Activated T-helper 9 cell treated with anti-CD3 and anti-CD28 coated beads, Interleukin-2, amount 50 U/mL, for 16 hours (primary cell): ENCODE data around the gene PIP5K1C.

Source experiments
- DNase-seq: peaks from one replicate; pipeline ENCODE4 v3.0.0-alpha.2; 2020; ENCODE audit warnings: low read depth

PIP5K1C gene

GRCh38 chr19:3609779-3610719 lies 90.2 kb downstream of the PIP5K1C start:
- DNase-seq: no peak

- DNase-seq: no peak
Observed at GRCh38 chr19:3608750-3609322, 91.4 kb downstream of the PIP5K1C start.

GRCh38 chr19:3608079-3608641 lies 92.1 kb downstream of the PIP5K1C start:
- DNase-seq: no peak

- no peak for DNase-seq
Observed at GRCh38 chr19:3607303-3608078, 92.8 kb downstream of the PIP5K1C start.

DNA sequence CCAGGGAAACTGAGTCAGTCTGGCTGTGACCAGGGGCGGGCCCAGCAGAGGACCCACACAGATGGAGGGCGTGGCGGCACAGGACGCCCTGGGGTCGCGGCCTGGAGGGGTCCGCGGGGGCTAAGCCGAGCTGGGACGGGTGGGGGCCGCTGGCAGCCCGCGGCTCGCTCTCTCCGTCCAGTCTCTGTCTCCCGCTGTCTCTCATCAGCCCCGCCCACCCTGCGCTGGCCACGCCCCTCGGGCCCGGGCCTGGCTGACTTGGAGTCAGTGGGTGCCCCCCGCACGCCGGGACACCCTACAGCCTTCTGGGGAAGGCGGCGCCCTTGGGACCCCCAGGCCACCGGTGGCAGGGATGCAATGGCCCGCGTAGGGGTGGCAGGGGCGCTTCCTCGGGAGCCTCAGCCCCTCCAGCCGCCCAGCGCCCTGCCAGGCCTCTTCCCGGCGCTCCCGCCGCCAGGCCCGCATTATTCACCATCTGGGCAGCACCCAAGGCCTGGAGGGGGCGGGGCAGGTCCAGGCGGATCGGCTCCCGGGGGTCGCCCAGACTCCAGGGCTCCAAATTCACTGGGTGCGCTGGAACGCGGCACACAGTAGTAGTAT lies 93.5 kb downstream of the PIP5K1C start, which contains the start of gene TBXA2R:
TBXA2R (minus strand) TSS at position 186 of the 600 bp plus-strand sequence. CDS start 6,241 bp downstream, outside the sequence.
- peak; percentile 28 for DNase-seq

DNA sequence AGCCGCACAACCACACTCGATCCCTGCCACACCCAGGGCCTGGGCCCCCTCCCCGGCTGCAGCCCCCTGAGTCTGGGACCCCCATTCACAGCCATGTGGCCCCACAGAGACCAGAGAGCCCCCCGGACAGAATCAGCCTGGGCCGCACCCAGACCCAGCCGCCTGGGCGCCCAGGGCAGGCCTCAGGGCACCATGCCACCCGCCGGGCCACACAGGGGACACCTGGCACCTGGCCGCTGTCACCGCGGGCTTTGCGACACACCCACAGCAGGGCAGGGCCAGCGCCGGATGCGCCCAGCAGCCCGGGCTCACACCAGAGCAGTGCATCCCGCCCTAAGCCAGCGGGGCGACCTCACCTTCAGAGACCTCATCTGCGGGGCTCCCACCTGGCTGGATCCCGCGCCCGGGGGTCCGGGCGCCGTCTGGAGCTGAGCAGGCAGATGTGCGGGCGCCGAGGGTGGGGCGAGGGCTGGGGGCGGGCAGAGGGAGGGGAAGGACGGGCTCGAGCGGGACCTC lies 94.0 kb downstream of the PIP5K1C start:
- DNase-seq: no peak

DNA sequence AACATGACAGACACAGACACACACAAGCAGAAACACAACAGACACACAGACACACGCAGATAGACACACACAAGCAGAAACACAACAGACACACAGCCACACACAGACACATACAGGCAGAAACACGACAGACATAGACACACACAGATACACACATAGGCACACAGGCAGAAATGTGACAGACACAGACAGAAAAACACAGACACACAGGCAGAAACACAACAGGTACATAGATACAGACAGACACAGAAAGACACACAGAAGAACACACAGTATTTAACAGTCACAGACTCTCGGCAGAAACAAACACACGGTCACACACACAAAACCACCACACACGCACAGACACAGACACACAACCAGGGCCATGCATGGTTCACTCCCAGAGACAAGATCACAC lies 94.5 kb downstream of the PIP5K1C start:
- no peak for DNase-seq

- DNase-seq: no peak
Observed at GRCh38 chr19:3605361-3605760, 94.9 kb downstream of the PIP5K1C start.

DNA sequence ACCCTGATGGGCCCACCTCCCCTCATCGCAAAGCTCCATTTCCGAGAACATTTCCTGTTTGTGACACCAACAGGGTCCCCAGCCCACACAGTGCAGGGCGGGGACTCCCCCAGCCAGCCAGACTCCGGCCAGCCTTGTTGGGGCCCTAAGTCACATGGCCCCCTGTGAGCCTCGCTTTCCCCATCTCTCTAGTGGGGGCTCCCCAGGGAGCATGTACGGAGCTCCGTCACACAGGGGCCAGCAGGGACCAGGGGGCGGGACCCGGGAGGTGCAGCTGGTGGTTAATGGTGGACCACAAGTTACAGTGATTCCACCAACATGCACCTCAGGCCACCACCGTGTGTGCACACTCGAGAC lies 95.3 kb downstream of the PIP5K1C start:
- DNase-seq: no peak

DNA sequence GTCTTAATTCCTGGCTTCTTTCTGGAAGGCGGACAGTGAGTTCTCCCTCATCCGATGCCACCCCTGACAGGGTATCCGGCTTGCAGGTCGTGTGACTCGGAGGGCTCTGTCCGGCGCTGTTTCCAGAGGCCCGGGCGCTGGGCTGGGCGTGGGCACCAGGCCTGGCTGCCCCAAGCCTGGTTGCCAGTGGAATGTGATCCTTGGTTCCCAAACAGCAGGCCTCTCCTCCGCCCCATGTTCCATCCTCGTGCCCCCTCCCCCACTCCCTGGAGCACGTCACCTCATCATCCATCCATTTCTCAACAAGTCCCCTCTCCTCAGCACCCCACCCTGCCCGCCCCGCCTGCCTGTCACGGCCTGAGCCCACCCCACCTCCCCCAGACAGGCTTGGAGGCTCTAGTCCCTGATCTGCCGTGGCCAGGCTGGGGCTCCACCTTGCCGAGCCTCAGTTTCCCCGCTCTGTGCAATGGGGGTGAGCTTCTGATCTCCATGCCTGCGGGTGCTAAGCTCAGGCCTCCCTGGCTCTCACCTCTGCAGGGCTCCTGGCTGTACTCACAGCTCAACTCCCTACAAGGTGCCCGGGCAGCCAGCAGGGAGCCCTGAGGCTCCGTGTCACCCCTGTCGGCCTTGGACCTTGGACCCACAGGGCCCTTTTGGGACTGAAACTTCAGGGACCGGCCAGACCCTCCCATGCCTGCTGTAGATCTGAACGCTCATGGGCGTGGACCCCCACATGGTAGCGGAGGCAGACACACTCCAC lies 95.9 kb downstream of the PIP5K1C start:
- no peak for DNase-seq

DNA sequence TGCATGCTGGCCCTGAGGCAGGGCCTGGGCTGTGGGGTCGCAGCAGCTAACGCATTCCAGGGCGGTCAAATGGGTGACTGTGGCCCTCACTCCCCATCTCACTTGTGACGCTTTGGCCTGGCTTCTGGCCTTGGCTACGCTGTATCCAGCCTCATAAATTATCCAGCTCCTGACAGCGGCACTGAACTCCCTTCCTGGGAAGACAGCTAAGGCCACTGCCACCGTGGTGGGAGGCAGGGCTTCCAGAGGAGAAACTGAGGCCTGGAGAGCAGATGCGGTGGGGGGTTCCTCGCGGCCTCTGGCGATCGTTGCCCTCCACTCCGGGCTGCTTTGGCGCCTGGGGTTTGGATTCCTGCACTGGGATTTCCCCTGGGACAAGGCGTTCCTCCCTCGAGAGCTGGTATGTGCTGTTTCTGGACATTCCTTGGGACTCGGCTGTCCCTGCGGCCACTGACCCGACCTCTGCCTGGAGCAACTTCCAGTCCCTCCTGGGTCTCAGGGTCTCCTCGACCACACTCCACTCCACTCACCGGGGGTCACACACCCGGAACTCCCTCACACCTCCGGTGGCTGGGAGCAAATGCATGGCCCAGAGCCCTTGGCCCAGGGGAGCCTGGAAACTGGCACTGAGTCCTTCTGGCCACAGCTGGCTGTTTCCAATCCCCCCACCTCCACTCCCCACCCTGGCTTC lies 97.0 kb downstream of the PIP5K1C start:
- DNase-seq: no peak

- no peak for DNase-seq
Observed at GRCh38 chr19:3601021-3601420, 99.2 kb downstream of the PIP5K1C start.

- no peak for DNase-seq
Observed at GRCh38 chr19:3599776-3600187, 100.5 kb downstream of the PIP5K1C start.

- no peak for DNase-seq
Observed at GRCh38 chr19:3595521-3596061, 104.7 kb downstream of the PIP5K1C start.

- DNase-seq: no peak
Observed at GRCh38 chr19:3593156-3593555, 107.1 kb downstream of the PIP5K1C start.

DNA sequence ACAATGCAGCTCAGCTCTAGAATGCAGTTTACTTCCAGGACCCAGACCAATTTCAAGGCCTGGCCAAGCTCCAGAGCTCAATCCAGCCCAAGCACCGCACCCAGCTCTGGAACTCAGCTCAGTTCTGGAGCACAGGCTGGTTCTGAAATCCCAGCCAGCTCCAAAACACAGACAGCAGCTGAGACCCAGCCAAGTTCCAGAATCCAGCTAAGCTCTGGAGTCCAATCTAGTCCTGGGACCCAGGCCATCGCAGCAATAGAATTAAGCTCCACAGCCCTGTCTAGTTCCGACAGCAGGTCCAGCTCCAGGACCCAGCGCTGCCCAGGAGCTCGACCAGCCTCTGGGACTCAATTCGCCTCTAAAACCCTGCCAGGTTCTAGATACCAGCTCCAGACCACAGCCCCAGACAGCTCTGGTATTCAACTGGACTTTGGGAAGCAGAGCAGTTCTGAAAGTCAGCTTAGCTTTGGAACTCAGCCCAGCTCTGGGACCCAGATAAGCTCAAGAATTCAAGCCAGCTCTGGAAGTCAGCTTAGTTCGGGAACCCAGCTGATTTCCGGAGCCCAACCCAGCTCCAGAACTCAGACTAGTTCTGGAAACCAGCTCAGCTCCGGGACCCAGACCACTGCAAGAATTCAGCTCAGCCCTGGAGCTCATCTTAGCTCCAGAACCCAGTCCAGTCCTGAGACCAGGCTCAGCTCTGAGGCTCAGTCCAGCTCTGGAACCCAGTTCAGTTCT lies 108.2 kb downstream of the PIP5K1C start:
- no peak for DNase-seq

GRCh38 chr19:3590991-3591659 lies 109.1 kb downstream of the PIP5K1C start:
- DNase-seq: no peak

DNA sequence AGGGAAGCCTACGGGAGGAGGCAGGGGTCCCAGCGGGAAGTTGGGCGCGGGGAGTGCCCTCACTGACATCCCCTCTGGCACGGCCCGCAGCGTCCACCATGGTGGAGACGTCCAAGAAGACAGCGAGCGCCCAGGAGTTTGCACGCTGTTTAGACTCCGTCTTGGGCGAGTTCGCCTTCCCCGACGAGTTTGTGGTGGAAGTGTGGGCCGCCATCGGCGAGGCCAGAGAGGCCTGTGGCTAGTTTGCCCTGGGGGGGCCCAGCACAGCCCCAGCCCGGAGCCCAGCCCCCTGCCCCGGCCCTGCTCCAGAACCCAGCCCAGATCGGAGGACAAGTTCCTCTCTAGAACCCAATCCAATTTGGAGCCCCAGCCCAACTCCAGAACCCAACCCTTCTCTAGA lies 110.3 kb downstream of the PIP5K1C start:
- DNase-seq: no peak

DNA sequence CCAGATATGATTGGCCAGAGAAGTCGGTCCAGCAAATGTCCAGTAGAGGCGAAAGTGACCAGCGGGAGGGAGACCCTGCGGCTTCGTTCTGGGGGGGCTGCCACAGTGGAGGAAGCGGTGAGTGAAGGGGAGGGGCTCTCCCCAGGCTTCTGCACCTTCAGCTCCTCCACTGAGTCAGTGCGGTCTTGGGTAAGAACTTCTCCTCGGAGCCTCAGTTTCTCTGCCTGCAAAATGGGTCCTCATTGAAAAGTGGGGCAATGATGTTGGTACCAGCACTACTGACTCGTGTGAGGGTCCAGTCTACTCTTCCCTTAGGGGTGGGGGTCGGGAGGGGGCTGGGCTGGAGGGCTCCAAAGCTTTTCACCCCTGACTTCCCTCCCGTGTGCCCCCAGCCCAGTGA lies 110.8 kb downstream of the PIP5K1C start:
- no peak for DNase-seq
